B cell (primary cell): ENCODE results near the gene TRIP10. TPM values are rescaled to one million over a fixed set of nuclear protein-coding genes. Genes with fewer than 3 reads are reported as not detected.
A peak's percentile ranks its signal among the peaks of the same experiment; 100 is the strongest.

ENCODE experiments used
- ATAC-seq: fragments of 200-7000 bp; cut with Tn5 transposase; one replicate; pipeline ENCODE4 v1.10.0; 2021; ENCODE audit warnings: low read depth, mild to moderate bottlenecking, moderate number of reproducible peaks, moderate library complexity
- CTCF ChIA-PET: fragments of 350-600 bp; sonication (Branson Sonifier 250); formaldehyde crosslinking; loops from one replicate; lab custom pipeline; 2021; ENCODE audit warnings: antibody characterized with exemption, inconsistent platforms; lab: Charles Lee
- POLR2A ChIA-PET: fragments of 350-600 bp; sonication (Branson Sonifier 250); formaldehyde crosslinking; loops from one replicate; lab custom pipeline; 2021; ENCODE audit warnings: antibody characterized with exemption; lab: Charles Lee
- DNase-seq: peaks from one replicate; pipeline ENCODE4 v3.0.0; 2013
- H2AFZ ChIP-seq: 2 replicates; pipeline ENCODE4 v1.6.1; 2012; ENCODE audit warnings: mild to moderate bottlenecking, low read depth, low read length; ENCODE audit not compliant: insufficient read depth, poor library complexity, severe bottlenecking
- H3K27ac ChIP-seq, 2 donors: 1 replicate in 1 of 2; 2 replicates in 1 of 2; pipeline ENCODE4 v1.5.1; 2012 to 2013; ENCODE audit warnings: low read length in 2 of 2, mild to moderate bottlenecking in 2 of 2, moderate library complexity in 1 of 2
- H3K27me3 ChIP-seq, 4 experiments: fragments of 200-600 bp in 1 of 4; sonication (generic) in 1 of 4; replicated peaks in 1 of 4; 1 replicate in 2 of 4; 2 replicates in 2 of 4; pipeline versions ENCODE4 v1.6.1 to v1.7.0; 2013 to 2016; ENCODE audit warnings: low read length in 3 of 4, mild to moderate bottlenecking in 2 of 4, mixed read lengths in 1 of 4, moderate library complexity in 1 of 4; ENCODE audit not compliant: insufficient read depth in 4 of 4, control insufficient read depth in 3 of 4; ENCODE audit errors: control extremely low read depth in 1 of 4
- H3K36me3 ChIP-seq, 2 experiments: replicated peaks in 1 of 2; 1 replicate in 1 of 2; 2 replicates in 1 of 2; pipeline versions ENCODE4 v1.6.1 to v1.7.1; 2013; ENCODE audit warnings: low read length in 1 of 2; ENCODE audit not compliant: insufficient read depth in 2 of 2, control insufficient read depth in 1 of 2; ENCODE audit errors: control extremely low read depth in 1 of 2, extremely low read depth in 1 of 2
- H3K4me1 ChIP-seq, 2 donors: fragments of 200-600 bp in 1 of 2; sonication (generic) in 1 of 2; 1 replicate in 1 of 2; 2 replicates in 1 of 2; pipeline versions ENCODE4 v1.5.1 to v1.6.1; 2013 to 2017; ENCODE audit warnings: low read length in 2 of 2; ENCODE audit not compliant: control insufficient read depth in 2 of 2, insufficient read depth in 2 of 2
- H3K4me2 ChIP-seq: replicated peaks from 2 replicates; pipeline ENCODE3; 2012; ENCODE audit warnings: mild to moderate bottlenecking, low read depth, low read length; ENCODE audit not compliant: poor library complexity, severe bottlenecking
- H3K4me3 ChIP-seq, 5 experiments: fragments of 200-600 bp in 1 of 5; sonication (generic) in 1 of 5; 1 replicate in 3 of 5; 2 replicates in 2 of 5; pipeline versions ENCODE4 v1.5.1 to v1.7.0; 2011 to 2016; ENCODE audit warnings: low read length in 4 of 5, mild to moderate bottlenecking in 4 of 5, low read depth in 2 of 5, control low read depth in 1 of 5, moderate library complexity in 1 of 5; ENCODE audit not compliant: insufficient read depth in 1 of 5; ENCODE audit errors: control extremely low read depth in 1 of 5, extremely low read depth in 1 of 5
- H3K79me2 ChIP-seq: fragments of 200-600 bp; sonication (generic); one replicate; pipeline ENCODE4 v1.6.0; 2016; ENCODE audit warnings: low read length; ENCODE audit not compliant: control insufficient read depth, insufficient read depth
- H3K9ac ChIP-seq: fragments of 200-600 bp; sonication (generic); 2 replicates; pipeline ENCODE4 v1.6.1; 2017; ENCODE audit warnings: mild to moderate bottlenecking, low read length, moderate library complexity
- H3K9me3 ChIP-seq, 3 donors: one replicate each; pipeline versions ENCODE4 v1.6.1 to v1.7.1; 2013; ENCODE audit warnings: low read length in 2 of 3; ENCODE audit not compliant: control insufficient read depth in 2 of 3, insufficient read depth in 1 of 3; ENCODE audit errors: control extremely low read depth in 1 of 3
- H4K20me1 ChIP-seq: 2 replicates; pipeline ENCODE4 v1.6.0; 2012; ENCODE audit warnings: mild to moderate bottlenecking, low read length; ENCODE audit not compliant: insufficient read depth, control insufficient read depth, poor library complexity, severe bottlenecking
- H3K27ac Mint-ChIP-seq: one replicate; pipeline ENCODE4 v1.8.0; 2021; ENCODE audit warnings: mixed read lengths
- H3K27me3 Mint-ChIP-seq: one replicate; pipeline ENCODE4 v1.8.0; 2021; ENCODE audit warnings: mixed read lengths
- H3K4me1 Mint-ChIP-seq: one replicate; pipeline ENCODE4 v1.8.0; 2021; ENCODE audit warnings: mixed read lengths
- H3K4me3 Mint-ChIP-seq: one replicate; pipeline ENCODE4 v1.8.0; 2021; ENCODE audit warnings: mixed read lengths
- H3K9me3 Mint-ChIP-seq: one replicate; pipeline ENCODE4 v1.8.0; 2022; ENCODE audit warnings: mixed read lengths; ENCODE audit not compliant: insufficient read depth
- EZH2 ChIP-seq: IDR thresholded peaks from 2 replicates; pipeline ENCODE4 v1.6.1; 2012; ENCODE audit warnings: borderline replicate concordance, low read depth, mild to moderate bottlenecking, moderate library complexity, low read length; ENCODE audit not compliant: insufficient read depth, poor library complexity, severe bottlenecking
- WGBS: methylation state at CpG from one replicate; pipeline ENCODE4 v1.1.5; 2013; ENCODE audit warnings: missing lambda C conversion rate; ENCODE audit not compliant: insufficient coverage; 5-methylcytosine and 5-hydroxymethylcytosine counted together
- intact Hi-C: fragments of 100-400 bp; cut with micrococcal nuclease; formaldehyde crosslinking; loops from one replicate; pipeline ENCODE4 v1.10.0; 2022
- polyA plus RNA-seq: library from polyadenylated mRNA; depleted of rRNA; stranded (reverse); fragments of >200 nt; gene quantifications from 2 replicates; pipeline ENCODE4 v1.2.3, GENCODE V29; 2012
- total RNA-seq, 2 donors: library from RNA; stranded (reverse); fragments of 120-200 nt in 1 of 2; gene quantifications; 1 replicate in 1 of 2; 2 replicates in 1 of 2; pipeline versions ENCODE4 v1.2.3 to v1.2.4, GENCODE V29; 2013 to 2022
- TF ChIP-seq, protein P1 (sequence below): fragments of 200-600 bp; IDR thresholded peaks from one replicate; pipeline ENCODE4 v1.8.0; 2022; ENCODE audit warnings: antibody characterized with exemption, mild to moderate bottlenecking

Gene TRIP10
- total and polyA plus RNA-seq, 2 donors (not counting 1 experiment from before 2014, with no cell fraction given), result 5.9 to 42.7 TPM

DNA sequence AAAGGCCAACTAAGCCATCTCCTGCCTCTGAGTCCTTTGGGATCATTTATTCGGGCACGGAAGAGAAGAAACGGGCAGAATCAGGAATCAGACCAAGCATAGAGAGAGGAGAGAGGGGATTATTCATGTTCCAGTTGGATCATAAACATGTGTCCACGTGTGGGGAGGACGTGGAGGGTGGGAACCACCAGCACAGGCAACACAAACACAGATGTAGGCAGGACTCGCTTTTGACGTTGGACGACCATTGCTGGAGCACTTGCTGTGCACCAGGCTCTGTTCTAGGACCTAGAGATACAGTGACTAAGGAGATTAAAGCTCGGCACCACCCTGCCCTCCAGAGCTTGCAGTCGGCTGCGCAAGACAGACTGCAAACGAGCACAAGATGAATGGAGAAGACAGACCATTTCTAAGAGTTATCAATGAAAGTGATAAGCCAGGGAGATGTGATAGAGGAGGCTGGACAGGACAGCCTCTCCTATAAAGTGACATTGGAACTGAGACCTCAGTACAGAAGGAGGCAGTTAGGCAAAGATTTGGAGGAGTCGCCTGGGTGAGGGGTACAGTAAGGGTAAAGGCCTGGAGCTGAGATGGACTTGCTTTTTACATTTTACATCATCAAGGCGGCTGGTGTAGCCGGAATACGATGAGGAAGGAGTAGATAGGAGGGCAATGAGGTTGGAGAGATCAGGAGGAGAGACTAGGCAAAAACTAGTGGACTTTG lies 27.0 kb downstream of the TRIP10 start:
- H3K27me3 Mint-ChIP-seq, result no peaks in the 10 kb centered on the region
- ChIA-PET CTCF (interaction anchor here (0.9 to 2.2 kb wide), 2 partner anchors 28 to 36 kb away, joined by 3 to 11 read pairs; partner anchors contain the start of genes GPR108 and TRIP10), POLR2A (interaction anchor here (0.6 to 1.2 kb wide), 3 partner anchors 13 to 446 kb away, joined by 3 to 4 read pairs (median 3); partner anchors contain the start of gene GPR108)
- Histone ChIP-seq H3K27me3 (no peaks in the 10 kb centered on the region), H3K36me3 (peaks cover 0 to 6% of the 10 kb centered on the region in 2 experiments), H3K79me2 (peaks cover 52% of the 10 kb centered on the region), H3K4me3 (peak overlapping the region; percentile 36 to 81 (median 68)), H2AFZ (peak overlapping the region; percentile 66), H3K27ac (peak overlapping the region; percentile 89 to 96), H3K4me2 (peak overlapping the region; percentile 82), H4K20me1 (peaks cover 17% of the 10 kb centered on the region), H3K9me3 (no peaks in the 10 kb centered on the region), H3K9ac (peak overlapping the region; percentile 77), H3K4me1 (peaks cover 21 to 39% of the 10 kb centered on the region in 2 donors)
- H3K4me1 Mint-ChIP-seq, result peaks cover 39% of the 10 kb centered on the region
- peak overlapping the region; percentile 95 for H3K27ac Mint-ChIP-seq
- DNase-seq, result no peak
- 77% methylated on average over 12 of the region's 16 CpGs for WGBS
- intact Hi-C loops, result loop anchor here (1.0 kb wide), 4 partner anchors 13 to 97 kb away; partner anchors contain the start of gene GPR108
- ATAC-seq, result no peak
- peak overlapping the region; percentile 93 for H3K4me3 Mint-ChIP-seq
- TF ChIP-seq, protein P1, sequence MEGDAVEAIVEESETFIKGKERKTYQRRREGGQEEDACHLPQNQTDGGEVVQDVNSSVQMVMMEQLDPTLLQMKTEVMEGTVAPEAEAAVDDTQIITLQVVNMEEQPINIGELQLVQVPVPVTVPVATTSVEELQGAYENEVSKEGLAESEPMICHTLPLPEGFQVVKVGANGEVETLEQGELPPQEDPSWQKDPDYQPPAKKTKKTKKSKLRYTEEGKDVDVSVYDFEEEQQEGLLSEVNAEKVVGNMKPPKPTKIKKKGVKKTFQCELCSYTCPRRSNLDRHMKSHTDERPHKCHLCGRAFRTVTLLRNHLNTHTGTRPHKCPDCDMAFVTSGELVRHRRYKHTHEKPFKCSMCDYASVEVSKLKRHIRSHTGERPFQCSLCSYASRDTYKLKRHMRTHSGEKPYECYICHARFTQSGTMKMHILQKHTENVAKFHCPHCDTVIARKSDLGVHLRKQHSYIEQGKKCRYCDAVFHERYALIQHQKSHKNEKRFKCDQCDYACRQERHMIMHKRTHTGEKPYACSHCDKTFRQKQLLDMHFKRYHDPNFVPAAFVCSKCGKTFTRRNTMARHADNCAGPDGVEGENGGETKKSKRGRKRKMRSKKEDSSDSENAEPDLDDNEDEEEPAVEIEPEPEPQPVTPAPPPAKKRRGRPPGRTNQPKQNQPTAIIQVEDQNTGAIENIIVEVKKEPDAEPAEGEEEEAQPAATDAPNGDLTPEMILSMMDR, result no peak
- no peak for TF ChIP-seq EZH2
- no peaks in the 10 kb centered on the region for H3K9me3 Mint-ChIP-seq

DNA sequence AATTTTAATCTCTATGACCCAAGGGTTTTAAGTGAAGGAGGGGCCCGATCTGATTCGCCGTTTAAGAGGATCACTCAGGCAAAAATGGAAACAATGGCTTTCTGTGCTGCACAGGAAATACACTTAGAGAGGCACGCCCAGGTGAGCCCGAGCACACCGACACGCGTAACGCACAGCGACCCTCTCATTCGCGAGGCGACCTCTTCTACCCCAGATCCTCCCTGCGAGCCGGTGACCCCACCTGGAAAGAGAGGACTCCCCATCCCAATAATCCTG lies 27.5 kb downstream of the TRIP10 start:
- TF ChIP-seq, protein P1, result no peak
- no peak for TF ChIP-seq EZH2
- ChIA-PET POLR2A (interaction anchor here (0.6 to 1.2 kb wide), 3 partner anchors 14 to 446 kb away, joined by 3 to 4 read pairs (median 3); partner anchors contain the start of gene GPR108), CTCF (interaction anchor here (2.2 kb wide), 1 partner anchor 29 kb away, joined by 11 read pairs; the partner anchor contains the start of genes GPR108 and TRIP10)
- no peaks in the 10 kb centered on the region for H3K9me3 Mint-ChIP-seq
- peak overlapping the region; percentile 66 for H2AFZ ChIP-seq
- H3K27me3 ChIP-seq, result no peaks in the 10 kb centered on the region
- peaks cover 43% of the 10 kb centered on the region for H3K4me1 Mint-ChIP-seq
- under 1% methylated on average over 15 of the region's 15 CpGs for WGBS
- peak overlapping the region; percentile 36 to 81 (median 68) for H3K4me3 ChIP-seq
- intact Hi-C loops, result loop anchor here (1.0 kb wide), 4 partner anchors 14 to 96 kb away; partner anchors contain the start of gene GPR108
- no peaks in the 10 kb centered on the region for H3K27me3 Mint-ChIP-seq
- peak overlapping the region; percentile 82 for H3K4me2 ChIP-seq
- ATAC-seq, result peak; percentile 16
- H3K27ac Mint-ChIP-seq, result peak overlapping the region; percentile 95
- H3K9ac ChIP-seq, result peak overlapping the region; percentile 77
- peak overlapping the region; percentile 93 for H3K4me3 Mint-ChIP-seq
- no peaks in the 10 kb centered on the region for H3K9me3 ChIP-seq
- peaks cover 24 to 43% of the 10 kb centered on the region in 2 donors for H3K4me1 ChIP-seq
- peaks cover 52% of the 10 kb centered on the region for H3K79me2 ChIP-seq
- H4K20me1 ChIP-seq, result peaks cover 13% of the 10 kb centered on the region
- peak overlapping the region; percentile 89 to 96 for H3K27ac ChIP-seq
- peaks cover 0 to 6% of the 10 kb centered on the region in 2 experiments for H3K36me3 ChIP-seq
- no peak for DNase-seq
